Inferior parietal cortex (tissue), 1 donor: ENCODE data around the gene HES6.

Experiments
- DNase-seq: peaks from one replicate; pipeline ENCODE4 v3.0.0-alpha.2; 2016; ENCODE audit errors: extremely low spot score

Gene HES6

DNA sequence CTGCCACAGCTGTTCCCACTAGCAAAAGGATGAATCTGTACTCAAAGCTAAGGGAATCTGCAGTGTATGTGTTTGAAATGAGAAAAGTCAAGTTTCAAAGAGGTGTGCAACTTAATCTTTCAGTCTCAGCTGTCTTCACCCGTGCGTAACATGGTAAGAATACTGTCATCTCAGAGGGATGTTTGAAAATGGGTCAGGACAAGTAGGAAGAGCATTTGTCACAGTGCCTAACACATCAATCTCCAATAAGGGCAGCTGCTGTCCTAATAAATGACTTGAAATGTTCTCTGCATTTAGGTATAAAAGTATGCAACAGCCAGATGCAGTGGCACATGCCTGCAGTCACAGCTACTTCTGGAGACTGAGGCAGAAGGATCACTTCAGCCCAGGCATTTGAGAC is 49.4 kb downstream of the HES6 start:
- DNase-seq = no peak
